HuH-7 (cell line): ENCODE measurements around the gene IKZF4.
A peak's percentile ranks its signal among the peaks of the same experiment; 100 is the strongest.
"Not testable (repeated sequence)": the region's sequence is repeated elsewhere in the genome, so short reads cannot be mapped to it uniquely, and the experiment has no call there.

Source experiments
- DNase-seq: peaks from one replicate; pipeline ENCODE4 v3.0.0; 2011; ENCODE audit warnings: low spot score

The IKZF4 gene

GRCh38 chr12:56020423-56021184 is at the start of gene IKZF4:
Gene IKZF4 (plus strand): TSS chr12:56021043. CDS start chr12:56021494, 451 bp downstream.
- no peak for DNase-seq

- DNase-seq = peak; percentile 26
Measured at GRCh38 chr12:55972042-55972441, 48.8 kb upstream of the IKZF4 start.

DNA sequence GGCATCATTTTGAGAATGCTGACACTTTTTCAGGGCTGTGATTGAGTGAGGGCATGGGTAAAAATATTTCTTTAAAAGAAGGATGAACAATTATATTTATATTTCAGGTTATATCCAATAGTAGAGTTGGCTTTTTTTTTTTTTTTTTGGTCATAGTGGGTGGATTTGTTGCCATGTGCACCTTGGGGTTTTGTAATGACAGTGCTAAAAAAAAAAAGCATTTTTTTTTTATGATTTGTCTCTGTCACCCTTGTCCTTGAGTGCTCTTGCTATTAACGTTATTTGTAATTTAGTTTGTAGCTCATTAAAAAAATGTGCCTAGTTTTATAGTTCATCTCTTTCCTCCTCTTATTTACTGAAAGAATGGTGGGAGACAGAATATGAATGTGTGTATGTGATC is 48.4 kb upstream of the IKZF4 start:
- no peak for DNase-seq

GRCh38 chr12:55972911-55973598 is 47.8 kb upstream of the IKZF4 start:
- DNase-seq = no peak

GRCh38 chr12:55973599-55974307 is 47.1 kb upstream of the IKZF4 start, which contains the start of gene RAB5B:
Gene RAB5B (plus strand): TSS chr12:55974078. CDS start chr12:55986961, 12,883 bp downstream.
- DNase-seq = peak; percentile 93

DNA sequence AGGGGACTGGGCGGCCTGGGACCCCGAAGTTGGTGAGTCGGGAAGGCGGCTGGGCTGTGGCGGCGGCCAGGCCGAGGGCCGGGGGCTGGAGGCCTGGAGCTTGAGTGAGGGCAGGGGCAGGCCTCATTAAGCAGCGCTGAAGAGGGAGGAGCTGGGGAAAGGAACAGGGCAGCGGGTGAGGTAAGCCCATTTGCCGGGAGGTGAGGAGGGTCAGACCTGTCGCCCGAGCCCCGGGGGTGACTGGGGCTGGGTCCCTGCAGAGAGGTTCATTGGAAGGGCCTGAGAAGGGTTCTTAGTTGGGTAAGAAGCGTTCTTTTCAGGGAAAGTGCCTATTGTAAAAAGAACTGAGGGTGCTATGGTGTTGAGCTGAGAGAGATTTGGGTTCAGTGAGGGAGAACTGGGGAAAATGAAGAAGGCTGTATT is 46.5 kb upstream of the IKZF4 start:
- peak; percentile 60 for DNase-seq

GRCh38 chr12:55978393-55978792 is 42.5 kb upstream of the IKZF4 start:
- DNase-seq = no peak

DNA sequence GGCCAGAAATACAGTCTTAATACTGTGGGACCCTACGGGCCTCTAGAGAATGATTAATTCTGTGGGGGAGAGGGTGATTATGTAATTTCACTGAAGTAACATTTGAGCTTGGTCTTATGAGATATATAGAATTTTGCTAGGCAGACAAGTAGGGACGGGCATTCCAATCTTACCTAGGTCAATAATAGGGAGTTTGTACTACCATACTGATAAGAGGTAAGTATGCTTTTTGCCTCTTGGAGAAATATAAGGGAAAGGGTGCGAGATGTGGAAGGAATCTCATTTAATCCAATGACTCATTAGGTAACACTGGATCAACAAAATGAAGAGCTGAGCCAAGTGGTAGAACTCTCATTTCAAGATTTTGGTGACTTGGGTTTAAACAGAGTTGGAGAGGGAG is 41.8 kb upstream of the IKZF4 start:
- DNase-seq = no peak

GRCh38 chr12:55981882-55982281 is 39.0 kb upstream of the IKZF4 start:
- DNase-seq = not testable (repeated sequence)

GRCh38 chr12:55982319-55982936 is 38.4 kb upstream of the IKZF4 start:
- no peak for DNase-seq

GRCh38 chr12:55983232-55983842 is 37.5 kb upstream of the IKZF4 start:
- DNase-seq = no peak

GRCh38 chr12:55984861-55985260 is 36.0 kb upstream of the IKZF4 start:
- no peak for DNase-seq

GRCh38 chr12:55985341-55985740 is 35.5 kb upstream of the IKZF4 start:
- DNase-seq = no peak

DNA sequence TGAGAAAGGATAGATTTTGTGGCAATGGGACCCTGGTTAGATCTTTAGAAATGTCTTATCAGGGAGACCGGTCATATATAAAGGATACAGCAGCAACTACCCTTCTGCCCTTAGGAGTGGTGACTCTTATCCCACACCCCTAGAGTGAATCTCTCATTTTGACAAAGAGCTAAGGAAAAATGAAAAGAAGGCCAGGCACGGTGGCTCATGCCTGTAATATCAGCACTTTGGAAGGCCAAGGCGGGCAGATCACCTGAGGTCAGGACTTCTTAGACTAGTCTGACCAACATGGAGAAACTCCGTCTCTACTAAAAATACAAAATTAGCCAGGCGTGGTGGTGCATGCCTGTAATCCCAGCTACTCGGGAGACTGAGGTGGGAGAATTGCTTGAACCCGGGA is 34.9 kb upstream of the IKZF4 start:
- not testable (repeated sequence) for DNase-seq

DNA sequence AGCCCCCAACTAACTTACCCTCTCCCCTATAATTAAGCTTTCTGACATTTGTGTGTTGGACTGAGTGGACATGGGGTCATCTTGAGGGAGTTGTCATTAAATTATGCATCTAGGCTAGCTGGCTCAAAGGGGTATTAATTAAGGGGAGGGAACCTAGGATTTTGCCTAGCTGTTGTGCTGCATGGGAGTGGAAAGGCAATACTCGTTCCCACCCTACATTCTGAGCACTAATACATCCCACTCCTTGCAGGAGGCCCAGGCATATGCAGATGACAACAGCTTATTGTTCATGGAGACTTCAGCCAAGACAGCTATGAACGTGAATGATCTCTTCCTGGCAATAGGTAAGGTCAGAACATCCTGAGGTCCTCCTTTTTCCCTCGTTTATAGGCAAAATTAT is 29.7 kb upstream of the IKZF4 start:
- DNase-seq = no peak

GRCh38 chr12:55993230-55993853 is 27.5 kb upstream of the IKZF4 start:
- DNase-seq = no peak

DNA sequence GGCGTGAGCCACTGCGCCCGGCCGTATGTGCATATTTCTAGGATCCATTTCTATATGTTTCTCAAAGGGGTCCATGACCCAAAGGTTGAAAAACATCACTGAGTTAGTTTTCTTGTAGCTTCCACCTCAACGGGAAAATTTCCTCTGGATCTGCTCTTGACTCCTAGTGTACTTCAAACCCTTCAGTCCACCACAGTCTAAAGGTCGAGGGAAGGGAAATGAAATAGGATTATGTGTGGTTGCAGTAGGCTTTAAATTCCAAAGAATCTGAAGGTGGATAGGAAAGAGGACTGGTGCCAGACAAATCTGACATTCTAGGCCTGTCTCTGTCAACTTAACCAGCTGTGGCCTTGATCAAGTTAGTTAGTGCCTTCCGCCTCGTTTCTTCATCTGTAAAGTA is 25.5 kb upstream of the IKZF4 start:
- no peak for DNase-seq

- no peak for DNase-seq
Measured at GRCh38 chr12:55996201-55996714, 24.6 kb upstream of the IKZF4 start.

- peak; percentile 99 for DNase-seq
Measured at GRCh38 chr12:55996715-55997534, 23.9 kb upstream of the IKZF4 start, which contains the start of gene SUOX. Gene SUOX (plus strand): TSS chr12:55997276. CDS start chr12:56002222, 4,946 bp downstream.

- no peak for DNase-seq
Measured at GRCh38 chr12:55997535-55997859, 23.3 kb upstream of the IKZF4 start.
